DMS153 treated with DMSO at 0.1 percent for 48 hours (cell line): ENCODE measurements around the gene TBX15.

ENCODE experiments used
- DNase-seq: peaks from one replicate; lab custom pipeline; 2025; ENCODE audit not compliant: unreplicated experiment; lab: John Stamatoyannopoulos, UW

The TBX15 gene

GRCh38 chr1:118899340-118899739 lies 88.8 kb downstream of the TBX15 start:
- DNase-seq = no peak

GRCh38 chr1:118898712-118899111 lies 89.4 kb downstream of the TBX15 start:
- no peak for DNase-seq

DNA sequence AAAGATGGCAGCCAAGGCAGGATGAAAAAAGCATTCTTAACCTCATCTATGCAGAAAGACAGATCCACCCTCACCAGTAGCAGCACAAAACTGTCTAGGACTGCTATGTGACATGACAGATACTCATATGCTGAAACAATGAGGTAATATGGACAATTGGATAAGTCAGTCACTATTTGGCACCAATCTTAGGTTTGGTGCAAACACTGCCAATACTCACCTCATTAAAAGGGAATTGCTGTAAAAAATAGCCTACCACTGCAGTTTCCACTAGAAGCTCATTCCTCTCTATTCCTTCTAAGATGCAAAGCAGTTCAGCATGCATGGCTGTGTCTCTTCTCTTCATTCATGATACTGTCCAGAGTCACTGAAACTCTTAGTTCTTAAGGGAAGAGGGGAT lies 91.7 kb downstream of the TBX15 start:
- DNase-seq = no peak

GRCh38 chr1:118894836-118895235 lies 93.3 kb downstream of the TBX15 start:
- DNase-seq = no peak

- DNase-seq = no peak
Observed at GRCh38 chr1:118890851-118891384, 97.2 kb downstream of the TBX15 start.

DNA sequence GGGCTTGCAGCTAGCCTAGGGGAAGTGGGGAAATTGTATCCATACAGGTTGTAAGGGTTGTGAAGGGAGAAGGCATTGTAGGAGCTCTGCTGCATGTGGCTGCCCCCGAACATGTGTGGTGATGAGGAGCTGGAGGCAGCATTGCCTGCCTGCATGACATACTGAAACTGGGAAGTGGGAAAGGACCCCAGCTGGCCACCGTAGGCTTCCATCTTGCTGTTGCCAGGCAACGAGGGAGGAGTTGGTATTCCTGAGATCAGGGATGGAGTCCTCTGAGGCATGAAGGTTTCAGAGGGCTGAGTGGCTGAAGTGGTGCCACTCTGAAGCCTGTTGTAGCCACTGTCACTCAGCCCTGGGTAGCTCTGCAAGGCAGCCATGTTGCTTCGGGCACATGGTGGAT lies 103.2 kb downstream of the TBX15 start:
- no peak for DNase-seq

DNA sequence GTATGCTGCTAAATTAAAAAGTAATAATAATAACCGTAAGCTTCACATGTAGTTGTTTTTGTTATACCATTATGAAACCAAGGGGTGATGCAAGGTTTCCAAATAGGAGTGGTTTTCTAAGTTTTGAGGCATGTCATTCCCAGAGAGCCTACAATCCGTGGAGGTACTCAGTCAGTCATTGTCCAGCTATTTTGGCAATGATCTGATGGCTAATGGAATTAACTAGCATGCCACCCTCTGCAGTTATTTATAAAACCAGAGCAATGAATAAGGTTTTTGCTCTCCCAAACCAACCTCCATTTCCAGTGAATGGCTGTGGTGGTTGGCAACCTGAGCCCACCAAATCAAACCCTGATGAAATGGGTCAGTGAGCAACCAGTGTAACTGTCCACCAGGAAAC lies 106.4 kb downstream of the TBX15 start:
- no peak for DNase-seq

DNA sequence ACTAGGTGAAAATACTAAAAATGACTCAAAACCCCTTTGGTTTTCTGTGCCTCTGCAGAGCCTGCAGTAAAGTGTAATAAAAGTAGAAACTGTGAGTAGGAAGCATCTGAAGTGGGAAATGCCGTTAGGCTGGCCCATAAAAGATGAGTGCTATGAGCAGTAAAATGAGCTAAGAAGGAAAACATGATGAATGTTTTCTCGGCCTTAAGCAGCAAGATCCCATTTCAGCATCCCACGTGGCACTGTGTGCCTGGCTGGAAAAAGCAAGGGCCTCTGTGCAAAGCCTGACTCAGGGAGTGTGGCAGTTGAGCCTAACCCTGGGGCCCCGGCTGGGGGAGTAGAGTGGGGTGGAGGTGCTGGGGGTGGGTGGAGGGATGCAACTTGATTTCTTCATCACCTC lies 109.5 kb downstream of the TBX15 start:
- no peak for DNase-seq

DNA sequence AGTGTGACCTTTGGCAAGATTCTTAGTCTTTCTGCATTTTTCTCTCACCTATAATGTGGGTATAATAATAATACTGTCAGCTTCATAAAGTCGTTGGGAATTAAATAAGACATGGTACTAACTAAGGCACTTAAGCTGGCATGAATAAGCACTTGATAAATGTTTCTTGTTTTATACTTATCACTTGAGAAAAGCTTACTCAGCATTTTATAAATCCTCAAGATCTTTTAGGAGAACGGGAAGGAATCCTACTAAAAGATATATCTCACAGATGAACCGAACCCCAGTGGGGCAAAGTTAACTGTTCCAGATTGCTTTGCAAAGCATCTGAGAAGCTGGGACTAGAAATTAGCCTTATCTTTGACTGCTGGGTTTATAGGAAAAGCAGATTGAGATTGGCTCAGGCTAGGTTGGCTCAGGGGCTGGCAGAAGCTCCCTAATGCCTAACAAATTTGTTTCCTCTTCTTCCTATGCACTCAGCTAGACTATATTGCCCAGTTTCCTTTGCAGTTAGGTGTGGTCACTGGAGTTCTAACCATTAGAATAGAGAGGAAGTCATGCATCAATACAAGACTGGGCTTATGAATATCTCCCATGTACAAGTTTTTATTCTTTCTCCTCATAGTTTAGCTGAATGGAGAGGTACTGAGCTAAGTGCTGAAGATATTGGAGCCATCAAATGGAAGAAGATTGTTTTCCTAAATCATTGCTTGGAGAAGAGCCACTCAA lies 110.3 kb downstream of the TBX15 start:
- no peak for DNase-seq

DNA sequence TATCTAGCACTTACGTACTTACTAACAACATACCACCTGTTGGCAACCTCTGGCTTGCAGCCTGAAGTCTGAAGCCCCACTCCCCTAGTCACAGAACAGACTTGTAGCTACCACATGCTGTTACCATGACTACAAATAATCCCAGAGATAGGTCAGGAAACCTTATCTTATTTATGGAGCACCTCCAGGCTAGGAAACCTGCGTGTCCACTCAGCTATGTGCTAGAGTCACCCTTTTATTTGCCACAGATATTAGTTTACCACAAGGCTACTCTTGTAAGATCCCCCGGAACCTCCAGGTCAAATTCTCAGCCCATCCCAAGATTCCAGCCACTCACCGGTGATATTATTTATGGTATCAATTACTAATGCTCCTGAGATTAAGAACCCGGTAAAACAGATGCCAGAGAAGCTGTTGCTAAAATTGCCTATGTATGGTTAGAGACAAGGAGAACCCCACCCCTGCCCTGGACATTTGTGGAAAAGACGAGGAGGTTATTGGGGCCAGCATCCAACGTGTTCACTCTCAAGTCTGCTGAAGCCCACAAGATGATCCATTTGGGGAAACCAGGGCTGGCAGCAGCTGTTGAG lies 116.5 kb downstream of the TBX15 start:
- DNase-seq = no peak

DNA sequence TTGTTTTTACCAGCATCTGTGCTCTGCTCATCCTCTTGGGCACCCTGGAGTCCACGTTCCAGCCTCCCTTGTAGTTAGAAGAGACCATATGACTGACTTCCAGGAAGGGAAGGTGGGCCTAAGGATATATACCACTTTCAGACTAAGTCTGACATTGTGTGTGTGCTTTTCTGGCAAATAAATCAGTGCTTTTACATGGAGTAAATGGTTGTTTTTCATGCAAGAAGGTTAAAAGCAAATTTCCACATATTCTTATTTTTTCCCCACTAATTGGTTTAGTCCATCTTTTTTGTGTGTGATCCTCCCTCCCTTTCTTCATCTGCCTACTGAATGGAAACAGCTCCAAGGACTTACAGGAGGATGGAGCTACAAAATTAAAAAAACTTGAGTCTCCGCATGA lies 119.8 kb downstream of the TBX15 start:
- no peak for DNase-seq

GRCh38 chr1:118866330-118866729 lies 121.8 kb downstream of the TBX15 start:
- DNase-seq = no peak

GRCh38 chr1:118863688-118864087 lies 124.5 kb downstream of the TBX15 start:
- no peak for DNase-seq

DNA sequence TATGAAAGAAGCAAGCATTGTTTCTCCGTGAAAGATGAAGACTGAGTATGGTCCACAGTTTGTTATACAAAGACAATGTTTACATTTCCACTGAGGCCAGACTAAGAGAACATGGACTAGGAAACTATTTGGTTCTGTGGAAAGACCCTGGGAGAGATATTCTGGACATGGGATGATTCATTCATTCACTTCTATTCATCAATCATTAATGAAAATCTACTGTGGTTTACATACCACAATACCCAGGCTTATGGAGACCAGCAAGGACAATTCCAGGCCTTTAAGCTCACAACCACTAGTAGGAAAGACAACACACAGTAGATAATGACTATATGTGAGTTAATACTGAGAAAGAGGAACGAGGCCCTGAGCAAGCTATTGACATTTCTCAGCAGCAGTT lies 125.4 kb downstream of the TBX15 start:
- DNase-seq = no peak

- no peak for DNase-seq
Observed at GRCh38 chr1:118861216-118861615, 126.9 kb downstream of the TBX15 start.

GRCh38 chr1:118859999-118860398 lies 128.1 kb downstream of the TBX15 start:
- DNase-seq = no peak

DNA sequence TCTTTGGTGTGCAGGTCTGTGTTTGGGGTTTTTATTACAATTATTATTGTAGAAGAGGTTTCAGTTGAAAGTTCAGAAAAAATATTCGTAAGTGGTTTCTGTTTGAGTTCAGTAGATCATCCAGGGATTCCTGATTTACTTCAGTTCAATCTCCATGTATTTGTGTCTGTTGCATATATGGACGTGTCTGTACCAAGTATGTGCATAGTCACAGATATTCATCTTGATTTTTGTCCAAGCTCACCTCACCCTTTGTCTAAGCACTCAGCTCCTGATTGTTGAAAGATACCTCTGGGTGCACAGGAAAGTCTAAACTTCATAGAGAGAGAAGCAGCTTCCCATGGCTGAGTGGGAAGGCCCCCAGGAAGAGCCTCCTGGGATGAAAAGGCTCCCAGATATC lies 141.7 kb downstream of the TBX15 start:
- DNase-seq = no peak

- DNase-seq = peak; percentile 95
Observed at GRCh38 chr1:118842452-118843201, 145.5 kb downstream of the TBX15 start.

DNA sequence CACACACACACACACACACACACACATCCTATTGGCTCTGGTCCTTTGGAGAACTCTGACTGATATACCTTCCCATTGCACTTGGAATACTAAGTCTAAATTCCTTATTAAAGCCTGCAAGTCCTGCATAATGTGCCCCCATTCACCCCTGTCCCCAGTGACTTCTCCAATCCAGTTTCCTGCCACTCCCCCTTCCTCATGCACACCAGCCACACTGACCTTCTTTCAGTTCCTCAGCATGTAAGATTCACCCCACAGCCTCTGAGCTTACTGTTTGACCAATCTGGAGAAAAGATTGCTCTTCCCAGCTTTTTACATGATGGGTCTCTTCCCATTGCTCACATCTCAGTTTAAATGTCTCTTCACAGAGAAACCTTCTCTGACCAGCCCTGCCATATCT lies 146.6 kb downstream of the TBX15 start:
- no peak for DNase-seq
